WTC11 (cell line): ENCODE data around the gene SNX9. TPM values are rescaled to one million over a fixed set of nuclear protein-coding genes. Genes with fewer than 3 reads are reported as not detected.

Experiments used
- ATAC-seq: fragments of 200-7000 bp; cut with Tn5 transposase; 2 replicates; pipeline ENCODE4 v1.10.0; 2021; ENCODE audit warnings: mild to moderate bottlenecking, moderate library complexity
- CTCF ChIA-PET: fragments of 300-600 bp; sonication (Branson Sonifier 250); formaldehyde crosslinking; loops from one replicate; lab custom pipeline; 2021; ENCODE audit warnings: antibody characterized with exemption; lab: Charles Lee
- POLR2A ChIA-PET: fragments of 350-600 bp; sonication (Branson Sonifier 250); formaldehyde crosslinking; loops from one replicate; lab custom pipeline; 2021; ENCODE audit warnings: antibody characterized with exemption; lab: Charles Lee
- DNase-seq: peaks from one replicate; pipeline ENCODE4 v3.0.0; 2021; ENCODE audit warnings: low spot score
- H3K27ac Mint-ChIP-seq: 2 replicates; pipeline ENCODE4 v1.8.0; 2021; ENCODE audit warnings: mixed read lengths
- H3K27me3 Mint-ChIP-seq: 2 replicates; pipeline ENCODE4 v1.8.0; 2021; ENCODE audit warnings: low read depth, mild to moderate bottlenecking, moderate library complexity, mixed read lengths
- H3K36me3 Mint-ChIP-seq: 2 replicates; pipeline ENCODE4 v1.8.0; 2021; ENCODE audit warnings: mixed read lengths
- H3K4me1 Mint-ChIP-seq: 2 replicates; pipeline ENCODE4 v1.8.0; 2022; ENCODE audit warnings: mixed read lengths
- H3K4me3 Mint-ChIP-seq: 2 replicates; pipeline ENCODE4 v1.8.0; 2021; ENCODE audit warnings: mild to moderate bottlenecking, moderate library complexity, mixed read lengths
- H3K9me3 Mint-ChIP-seq: 2 replicates; pipeline ENCODE4 v1.8.0; 2021; ENCODE audit warnings: mixed read lengths
- ATF1 ChIP-seq: sonication (generic); formaldehyde crosslinking; IDR thresholded peaks from 2 replicates; pipeline ENCODE4 v1.8.1; 2023; ENCODE audit warnings: mild to moderate bottlenecking, moderate library complexity, missing genetic modification reagents
- IRF1 ChIP-seq: sonication (generic); formaldehyde crosslinking; IDR thresholded peaks from 2 replicates; pipeline ENCODE4 v1.8.0; 2023; ENCODE audit warnings: missing genetic modification reagents
- MAX ChIP-seq: sonication (generic); formaldehyde crosslinking; IDR thresholded peaks from 2 replicates; pipeline ENCODE4 v1.8.0; 2022; ENCODE audit warnings: mild to moderate bottlenecking, missing genetic modification reagents
- NFATC4 ChIP-seq: fragments of 250-450 bp; sonication (Bioruptor Pico); IDR thresholded peaks from 2 replicates; pipeline ENCODE4 v1.9.0; 2021; ENCODE audit warnings: mild to moderate bottlenecking
- NFE2L1 ChIP-seq: sonication (generic); formaldehyde crosslinking; IDR thresholded peaks from 2 replicates; pipeline ENCODE4 v1.8.1; 2023; ENCODE audit warnings: missing genetic modification reagents
- NR1H2 ChIP-seq: sonication (generic); formaldehyde crosslinking; IDR thresholded peaks from 2 replicates; pipeline ENCODE4 v1.9.0; 2021; ENCODE audit warnings: mild to moderate bottlenecking, moderate library complexity, missing genetic modification reagents
- PREB ChIP-seq: sonication (generic); formaldehyde crosslinking; IDR thresholded peaks from 2 replicates; pipeline ENCODE4 v1.8.1; 2022; ENCODE audit warnings: mild to moderate bottlenecking, missing genetic modification reagents, moderate library complexity, borderline replicate concordance
- STAT6 ChIP-seq: sonication (generic); formaldehyde crosslinking; conservative IDR thresholded peaks from 2 replicates; pipeline ENCODE4 v1.8.1; 2023; ENCODE audit warnings: mild to moderate bottlenecking, low read depth, missing genetic modification reagents, moderate library complexity
- TCF7 ChIP-seq: sonication (generic); formaldehyde crosslinking; IDR thresholded peaks from 2 replicates; pipeline ENCODE4 v1.8.0; 2022; ENCODE audit warnings: mild to moderate bottlenecking, low read depth, missing genetic modification reagents, moderate library complexity
- TEAD1 ChIP-seq: sonication (generic); formaldehyde crosslinking; IDR thresholded peaks from 2 replicates; pipeline ENCODE4 v1.8.0; 2022; ENCODE audit warnings: mild to moderate bottlenecking, missing genetic modification reagents
- TP53 ChIP-seq: sonication (generic); formaldehyde crosslinking; IDR thresholded peaks from 2 replicates; pipeline ENCODE4 v1.8.1; 2023; ENCODE audit warnings: mild to moderate bottlenecking, missing genetic modification reagents
- USF2 ChIP-seq: sonication (generic); formaldehyde crosslinking; IDR thresholded peaks from 2 replicates; pipeline ENCODE4 v1.8.1; 2023; ENCODE audit warnings: mild to moderate bottlenecking, missing genetic modification reagents, moderate library complexity
- ZBTB21 ChIP-seq: sonication (generic); formaldehyde crosslinking; IDR thresholded peaks from 2 replicates; pipeline ENCODE4 v1.8.1; 2023; ENCODE audit warnings: mild to moderate bottlenecking, missing genetic modification reagents, borderline replicate concordance
- ZNF219 ChIP-seq: sonication (generic); formaldehyde crosslinking; IDR thresholded peaks from 2 replicates; pipeline ENCODE4 v1.8.0; 2023; ENCODE audit warnings: missing genetic modification reagents, mild to moderate bottlenecking, borderline replicate concordance
- ZNF671 ChIP-seq: fragments of 250-450 bp; sonication (Bioruptor Pico); IDR thresholded peaks from 2 replicates; pipeline ENCODE4 v1.8.0; 2021; ENCODE audit warnings: mild to moderate bottlenecking
- ZSCAN18 ChIP-seq: fragments of 250-450 bp; sonication (Bioruptor Pico); IDR thresholded peaks from 2 replicates; pipeline ENCODE4 v2.1.2; 2022; ENCODE audit warnings: mild to moderate bottlenecking, moderate library complexity
- total RNA-seq: library from RNA; stranded (reverse); gene quantifications from 3 replicates; pipeline ENCODE4 v1.2.3, GENCODE V29; 2021
- TF ChIP-seq, protein P1 (sequence below): sonication (generic); formaldehyde crosslinking; IDR thresholded peaks from 2 replicates; pipeline ENCODE4 v1.8.1; 2022; ENCODE audit warnings: mild to moderate bottlenecking, moderate library complexity, missing genetic modification reagents
- TF ChIP-seq, protein P2 (sequence below): sonication (generic); formaldehyde crosslinking; IDR thresholded peaks from 2 replicates; pipeline ENCODE4 v1.8.0; 2022; ENCODE audit warnings: mild to moderate bottlenecking, missing genetic modification reagents
- TF ChIP-seq, protein P3 (sequence below): sonication (generic); formaldehyde crosslinking; IDR thresholded peaks from 2 replicates; pipeline ENCODE4 v1.8.1; 2022; ENCODE audit warnings: low read depth, mild to moderate bottlenecking, moderate library complexity, missing genetic modification reagents, borderline replicate concordance

SNX9 gene
- total RNA-seq, 1 experiment from 2014 or later = 35.0 TPM

- TF ChIP-seq ZSCAN18 (CRISPR knock-in tag) (no peak), TCF7 (CRISPR knock-in tag) (no peak), PREB (no peak), TP53 (CRISPR knock-in tag) (no peak), TEAD1 (CRISPR knock-in tag) (no peak), ZNF219 (CRISPR knock-in tag) (no peak), NR1H2 (CRISPR knock-in tag) (no peak), NFE2L1 (CRISPR knock-in tag) (no peak), NFATC4 (no peak), ATF1 (no peak), MAX (CRISPR knock-in tag) (no peak), STAT6 (CRISPR knock-in tag) (no peak), USF2 (no peak), ZNF671 (CRISPR knock-in tag) (no peak), ZBTB21 (no peak)
- TF ChIP-seq, protein P1, sequence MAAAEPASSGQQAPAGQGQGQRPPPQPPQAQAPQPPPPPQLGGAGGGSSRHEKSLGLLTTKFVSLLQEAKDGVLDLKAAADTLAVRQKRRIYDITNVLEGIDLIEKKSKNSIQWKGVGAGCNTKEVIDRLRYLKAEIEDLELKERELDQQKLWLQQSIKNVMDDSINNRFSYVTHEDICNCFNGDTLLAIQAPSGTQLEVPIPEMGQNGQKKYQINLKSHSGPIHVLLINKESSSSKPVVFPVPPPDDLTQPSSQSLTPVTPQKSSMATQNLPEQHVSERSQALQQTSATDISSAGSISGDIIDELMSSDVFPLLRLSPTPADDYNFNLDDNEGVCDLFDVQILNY (CRISPR knock-in tag) = no peak
- H3K36me3 Mint-ChIP-seq = peaks cover 58% of the 10 kb centered on the region
- no peak overlapping the region for H3K4me3 Mint-ChIP-seq
- H3K27ac Mint-ChIP-seq = no peak overlapping the region
- peak; percentile 38; the same call in 1 of the 2 replicates for ATAC-seq
- ChIA-PET POLR2A (no interaction called here), CTCF (interaction anchor here (1.1 to 2.7 kb wide), 4 partner anchors 34 to 160 kb away, joined by 3 to 7 read pairs (median 4); no protein-coding TSS in a partner anchor)
- H3K9me3 Mint-ChIP-seq = 0 out of 2 replicates have a peak, but pooled peaks cover 6% of the 10 kb centered on the region
- no peak for DNase-seq
- no peaks in the 10 kb centered on the region for H3K27me3 Mint-ChIP-seq
- H3K4me1 Mint-ChIP-seq = peaks cover 39% of the 10 kb centered on the region
Measured at GRCh38 chr6:157912326-157912725, 89.3 kb downstream of the SNX9 start.

- no peak for DNase-seq
- Mint-ChIP-seq H3K4me1 (peaks cover 5% of the 10 kb centered on the region; the same call in 1 of the 2 replicates), H3K4me3 (no peak overlapping the region), H3K27me3 (no peaks in the 10 kb centered on the region), H3K27ac (0 out of 2 replicates have a peak overlapping the region, but pooled peaks have one; percentile 25), H3K9me3 (peaks cover 13% of the 10 kb centered on the region), H3K36me3 (peaks cover 77% of the 10 kb centered on the region)
- POLR2A ChIA-PET = no interaction called here
- no peak for TF ChIP-seq IRF1 (CRISPR knock-in tag)
- TF ChIP-seq, protein P2, sequence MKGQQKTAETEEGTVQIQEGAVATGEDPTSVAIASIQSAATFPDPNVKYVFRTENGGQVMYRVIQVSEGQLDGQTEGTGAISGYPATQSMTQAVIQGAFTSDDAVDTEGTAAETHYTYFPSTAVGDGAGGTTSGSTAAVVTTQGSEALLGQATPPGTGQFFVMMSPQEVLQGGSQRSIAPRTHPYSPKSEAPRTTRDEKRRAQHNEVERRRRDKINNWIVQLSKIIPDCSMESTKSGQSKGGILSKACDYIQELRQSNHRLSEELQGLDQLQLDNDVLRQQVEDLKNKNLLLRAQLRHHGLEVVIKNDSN (CRISPR knock-in tag) = no peak
- TF ChIP-seq, protein P3, sequence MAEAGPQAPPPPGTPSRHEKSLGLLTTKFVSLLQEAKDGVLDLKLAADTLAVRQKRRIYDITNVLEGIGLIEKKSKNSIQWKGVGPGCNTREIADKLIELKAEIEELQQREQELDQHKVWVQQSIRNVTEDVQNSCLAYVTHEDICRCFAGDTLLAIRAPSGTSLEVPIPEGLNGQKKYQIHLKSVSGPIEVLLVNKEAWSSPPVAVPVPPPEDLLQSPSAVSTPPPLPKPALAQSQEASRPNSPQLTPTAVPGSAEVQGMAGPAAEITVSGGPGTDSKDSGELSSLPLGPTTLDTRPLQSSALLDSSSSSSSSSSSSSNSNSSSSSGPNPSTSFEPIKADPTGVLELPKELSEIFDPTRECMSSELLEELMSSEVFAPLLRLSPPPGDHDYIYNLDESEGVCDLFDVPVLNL (CRISPR knock-in tag) = no peak
- ATAC-seq = no peak
- CTCF ChIA-PET = no interaction called here
Measured at GRCh38 chr6:157921685-157922367, 98.8 kb downstream of the SNX9 start.
